Left ventricle myocardium superior (tissue), 1 donor: ENCODE results near the gene MYBPH. TPM values are rescaled to one million over a fixed set of nuclear protein-coding genes. Genes with fewer than 3 reads are reported as not detected.
A peak's percentile ranks its signal among the peaks of the same experiment; 100 is the strongest.

Experiments
- ATAC-seq: fragments of 200-7000 bp; cut with Tn5 transposase; one replicate; pipeline ENCODE4 v1.9.1; 2020; ENCODE audit warnings: mild to moderate bottlenecking, moderate library complexity
- DNase-seq: peaks from one replicate; pipeline ENCODE4 v3.0.0-alpha.2; 2020
- intact Hi-C: fragments of 100-400 bp; cut with micrococcal nuclease; formaldehyde crosslinking; loops from one replicate; pipeline ENCODE4 v1.11.0; 2022
- total RNA-seq: library from RNA; stranded (reverse); fragmentation: NEBNext Ultra II Directional; extraction: Animal tissue kit (Norgen Biotek cat#: 25700); gene quantifications from one replicate; pipeline ENCODE4 v1.2.1, GENCODE V29; 2021
- donor health status: DM: no; HTN: yes; CAD: no; lungs with severe emphysema.

Gene MYBPH
- total RNA-seq, 1 donor from 2014 or later = not detected

- DNase-seq (no peak), ATAC-seq (peak; percentile 59)
- intact Hi-C loops = no loop called here
Measured at GRCh38 chr1:203182387-203182953, 6.8 kb upstream of the MYBPH start.

- intact Hi-C loops = no loop called here
- DNase-seq = no peak
- ATAC-seq = no peak
Measured at GRCh38 chr1:203181586-203182386, 6.2 kb upstream of the MYBPH start.

- DNase-seq = no peak
- intact Hi-C loops = no loop called here
- ATAC-seq = no peak
Measured at GRCh38 chr1:203180611-203181330, 5.1 kb upstream of the MYBPH start.

- no peak for DNase-seq
- ATAC-seq = no peak
- intact Hi-C loops = no loop called here
Measured at GRCh38 chr1:203179667-203180005, 4.0 kb upstream of the MYBPH start.

GRCh38 chr1:203178821-203179666 is 3.4 kb upstream of the MYBPH start:
- DNase-seq = no peak
- intact Hi-C loops = no loop called here
- ATAC-seq = no peak

- DNase-seq (no peak), ATAC-seq (no peak)
- intact Hi-C loops = no loop called here
Measured at GRCh38 chr1:203178083-203178482, 2.5 kb upstream of the MYBPH start.

- DNase-seq (no peak), ATAC-seq (no peak)
- intact Hi-C loops = no loop called here
Measured at GRCh38 chr1:203177470-203178039, 1.9 kb upstream of the MYBPH start.

- ATAC-seq = no peak
- intact Hi-C loops = no loop called here
Measured at GRCh38 chr1:203177036-203177405, 1.4 kb upstream of the MYBPH start.

GRCh38 chr1:203176273-203177035 is 828 bp upstream of the MYBPH start:
- DNase-seq (no peak), ATAC-seq (no peak)
- intact Hi-C loops = no loop called here

More at GRCh38 chr1:203177036-203177405, 1.4 kb upstream of the MYBPH start:
- no peak for DNase-seq

GRCh38 chr1:203175827-203176241 is 208 bp upstream of the MYBPH start:
- DNase-seq (peak; percentile 62), ATAC-seq (peak; percentile 66)
- intact Hi-C loops = no loop called here

- intact Hi-C loops = loop anchor here (5.0 kb wide), 1 partner anchor 57 kb away; no protein-coding TSS in a partner anchor
- ATAC-seq (no peak), DNase-seq (no peak)
Measured at GRCh38 chr1:203174324-203174985, 1.2 kb downstream of the MYBPH start.

GRCh38 chr1:203173566-203173965 is 2.1 kb downstream of the MYBPH start:
- intact Hi-C loops = loop anchor here (5.0 kb wide), 1 partner anchor 56 kb away; no protein-coding TSS in a partner anchor
- no peak for ATAC-seq
- no peak for DNase-seq

- ATAC-seq = no peak
- intact Hi-C loops = loop anchor here (5.0 kb wide), 1 partner anchor 56 kb away; no protein-coding TSS in a partner anchor
Measured at GRCh38 chr1:203173011-203173555, 2.5 kb downstream of the MYBPH start.

GRCh38 chr1:203172184-203173010 is 3.2 kb downstream of the MYBPH start:
- intact Hi-C loops = loop anchor here (5.0 kb wide), 1 partner anchor 55 kb away; no protein-coding TSS in a partner anchor
- ATAC-seq (peak; percentile 80), DNase-seq (peak; percentile 72)

More at GRCh38 chr1:203173011-203173555, 2.5 kb downstream of the MYBPH start:
- DNase-seq = no peak

GRCh38 chr1:203171341-203172183 is 4.1 kb downstream of the MYBPH start:
- DNase-seq (no peak), ATAC-seq (no peak)
- intact Hi-C loops = loop anchor here (5.0 kb wide), 1 partner anchor 54 kb away; no protein-coding TSS in a partner anchor
